Retinal pigment epithelial cell (primary cell): Measurements from ENCODE around the gene CORO6.

Experiments
- DNase-seq: peaks from one replicate; pipeline ENCODE4 v3.0.0-alpha.2; 2010; ENCODE audit warnings: low read depth
- H3K4me3 ChIP-seq: 2 replicates; pipeline ENCODE4 v1.5.1; 2011; ENCODE audit warnings: mild to moderate bottlenecking, low read length, control low read depth, moderate library complexity
- CTCF ChIP-seq: conservative IDR thresholded peaks from 2 replicates; pipeline ENCODE4 v1.5.1; 2011; ENCODE audit warnings: low read depth, low read length, control low read depth, inconsistent platforms

CORO6 gene

GRCh38 chr17:29591737-29592608 lies 30.7 kb downstream of the CORO6 start:
- peak overlapping the region; percentile 46 for H3K4me3 ChIP-seq
- DNase-seq = peak; percentile 86

GRCh38 chr17:29591146-29591736 lies 31.5 kb downstream of the CORO6 start:
- H3K4me3 ChIP-seq = peak overlapping the region; percentile 46
- DNase-seq = peak; percentile 67
- TF ChIP-seq CTCF = no peak

More at GRCh38 chr17:29591737-29592608, 30.7 kb downstream of the CORO6 start:
- TF ChIP-seq CTCF = peak; percentile 97

- H3K4me3 ChIP-seq = peak overlapping the region; percentile 46
- DNase-seq = peak; percentile 69
- TF ChIP-seq CTCF = no peak
Observed at GRCh38 chr17:29590411-29591145, 32.1 kb downstream of the CORO6 start.

- TF ChIP-seq CTCF = no peak
- no peak for DNase-seq
- peak within 1 kb of the TSS; percentile 84 for H3K4me3 ChIP-seq
Observed at GRCh38 chr17:29589524-29590410, 32.9 kb downstream of the CORO6 start, which contains the start of gene GIT1. GIT1 (minus strand) TSS chr17:29589648; CDS start chr17:29589378, 270 bp downstream.

GRCh38 chr17:29588562-29589411 lies 33.9 kb downstream of the CORO6 start:
- peak overlapping the region; percentile 84 for H3K4me3 ChIP-seq
- TF ChIP-seq CTCF = no peak
- no peak for DNase-seq

GRCh38 chr17:29588017-29588561 lies 34.6 kb downstream of the CORO6 start:
- peak overlapping the region; percentile 84 for H3K4me3 ChIP-seq
- no peak for TF ChIP-seq CTCF
- DNase-seq = no peak
